HUES6 (cell line): Measurements from ENCODE around the gene ABI1.
"Not testable (repeated sequence)": the region's sequence is repeated elsewhere in the genome, so short reads cannot be mapped to it uniquely, and the experiment has no call there.

ENCODE experiments used
- H3K27ac ChIP-seq: 2 replicates; pipeline ENCODE4 v1.7.0; 2013; ENCODE audit warnings: low read depth, mild to moderate bottlenecking, low read length, inconsistent platforms
- H3K27me3 ChIP-seq: 2 replicates; pipeline ENCODE4 v1.6.1; 2013; ENCODE audit warnings: low read length; ENCODE audit not compliant: control insufficient read depth, insufficient read depth
- H3K36me3 ChIP-seq: 2 replicates; pipeline ENCODE4 v1.6.1; 2013; ENCODE audit warnings: low read length; ENCODE audit not compliant: control insufficient read depth, insufficient read depth
- H3K4me1 ChIP-seq: 2 replicates; pipeline ENCODE4 v1.6.1; 2013; ENCODE audit warnings: low read length; ENCODE audit not compliant: control insufficient read depth, insufficient read depth
- H3K4me3 ChIP-seq: 2 replicates; pipeline ENCODE4 v1.5.1; 2013; ENCODE audit warnings: low read depth, low read length
- H3K9ac ChIP-seq: one replicate; pipeline ENCODE4 v1.6.1; 2013; ENCODE audit warnings: mild to moderate bottlenecking, low read length
- H3K9me3 ChIP-seq: 2 replicates; pipeline ENCODE4 v1.6.1; 2013; ENCODE audit warnings: low read depth, low read length; ENCODE audit not compliant: control insufficient read depth, insufficient read depth

Gene ABI1

DNA sequence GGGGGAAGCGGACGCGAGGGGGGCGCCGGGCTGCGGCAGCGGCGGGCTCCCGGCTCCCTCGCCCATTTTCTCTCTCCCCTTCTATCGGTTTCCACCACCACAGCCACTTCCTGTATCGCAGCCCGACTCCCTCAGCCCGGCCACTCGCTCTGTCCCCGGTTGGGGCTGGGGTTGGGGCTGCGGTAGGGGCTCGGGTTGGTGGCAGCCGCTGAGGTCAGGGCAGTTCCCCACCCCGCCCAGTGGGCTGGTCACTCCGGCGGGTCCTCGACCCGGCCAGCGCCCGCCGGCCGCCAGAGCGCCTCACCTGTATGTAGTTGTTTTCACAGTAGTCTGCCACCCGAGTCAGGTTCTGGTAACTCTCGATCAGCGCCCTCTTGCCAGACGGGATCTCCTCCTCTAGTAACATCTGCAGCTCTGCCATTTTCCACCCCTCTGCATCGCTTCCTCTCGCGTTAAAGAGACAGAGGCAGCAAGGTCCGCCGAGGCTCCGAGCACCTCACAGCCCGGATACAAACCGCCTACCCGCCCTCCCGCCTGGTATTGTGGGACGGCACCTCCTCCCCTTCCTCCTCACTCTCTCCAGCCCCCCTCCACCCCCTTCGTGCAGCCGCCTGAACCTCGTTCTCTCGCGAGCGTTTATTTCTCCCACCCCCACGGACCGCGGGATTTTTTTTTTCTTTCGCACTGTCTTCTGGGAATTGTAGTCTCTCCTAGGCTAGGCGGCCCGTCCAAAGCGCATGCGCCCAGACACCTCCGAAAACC lies at the start of gene ABI1:
Gene ABI1 (minus strand): TSS at position 516 of the 762 bp plus-strand sequence. CDS start 95 bp downstream, at position 421.
- Histone ChIP-seq H3K27ac (peak within 1 kb of the TSS; percentile 84), H3K9ac (peak within 1 kb of the TSS; percentile 95), H3K36me3 (no peaks in the 10 kb centered on the region), H3K4me3 (peak within 1 kb of the TSS; percentile 96), H3K4me1 (peaks cover 8% of the 10 kb centered on the region), H3K27me3 (no peaks in the 10 kb centered on the region), H3K9me3 (no peaks in the 10 kb centered on the region)

GRCh38 chr10:26909753-26910152 lies 49.0 kb upstream of the ABI1 start:
- Histone ChIP-seq H3K4me3 (no peak overlapping the region), H3K9me3 (peaks cover 8% of the 10 kb centered on the region), H3K27ac (no peak overlapping the region), H3K27me3 (no peaks in the 10 kb centered on the region), H3K4me1 (no peaks in the 10 kb centered on the region), H3K9ac (no peak overlapping the region), H3K36me3 (no peaks in the 10 kb centered on the region)

GRCh38 chr10:26905253-26905781 lies 44.6 kb upstream of the ABI1 start:
- H3K27me3 ChIP-seq, H3K9me3 ChIP-seq, H3K27ac ChIP-seq, H3K36me3 ChIP-seq, H3K9ac ChIP-seq, H3K4me3 ChIP-seq, H3K4me1 ChIP-seq: not testable (repeated sequence)

- Histone ChIP-seq H3K4me1 (no peaks in the 10 kb centered on the region), H3K27ac (no peak overlapping the region), H3K9me3 (peaks cover 8% of the 10 kb centered on the region), H3K4me3 (no peak overlapping the region), H3K36me3 (no peaks in the 10 kb centered on the region), H3K9ac (no peak overlapping the region), H3K27me3 (no peaks in the 10 kb centered on the region)
Measured at GRCh38 chr10:26903431-26904217, 42.9 kb upstream of the ABI1 start.

GRCh38 chr10:26892306-26892923 lies 31.7 kb upstream of the ABI1 start:
- H3K4me1 ChIP-seq, H3K36me3 ChIP-seq, H3K9me3 ChIP-seq, H3K4me3 ChIP-seq, H3K9ac ChIP-seq, H3K27ac ChIP-seq, H3K27me3 ChIP-seq: not testable (repeated sequence)

DNA sequence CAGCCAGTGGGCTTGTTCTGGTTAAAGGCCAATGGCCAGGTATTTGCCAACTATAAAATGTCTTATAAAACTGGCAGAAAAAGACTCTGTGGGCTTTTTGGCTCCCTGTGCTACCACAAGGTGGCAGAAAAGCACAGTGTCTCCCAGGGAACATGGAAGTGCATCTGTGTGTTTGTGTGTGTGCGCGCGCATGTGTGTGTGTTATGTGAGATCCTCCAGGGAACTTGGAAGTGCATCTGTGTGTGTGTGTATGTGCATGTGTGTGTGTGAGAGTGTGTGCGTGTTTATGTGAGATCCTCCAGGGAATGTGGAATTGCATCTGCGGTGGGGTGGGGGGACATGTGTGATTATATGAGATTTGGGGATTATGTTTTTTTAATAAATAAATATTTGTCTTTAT lies 30.2 kb upstream of the ABI1 start:
- no peaks in the 10 kb centered on the region for H3K36me3 ChIP-seq
- H3K27me3 ChIP-seq, result no peaks in the 10 kb centered on the region
- H3K27ac ChIP-seq, result no peak overlapping the region
- peaks cover 7% of the 10 kb centered on the region; the same call in 1 of the 2 replicates for H3K9me3 ChIP-seq
- H3K4me3 ChIP-seq, result no peak overlapping the region
- peaks cover 7% of the 10 kb centered on the region for H3K4me1 ChIP-seq
- H3K9ac ChIP-seq, result no peak overlapping the region

- no peaks in the 10 kb centered on the region for H3K27me3 ChIP-seq
- peaks cover 3% of the 10 kb centered on the region; the same call in 1 of the 2 replicates for H3K9me3 ChIP-seq
- no peaks in the 10 kb centered on the region for H3K36me3 ChIP-seq
- H3K9ac ChIP-seq, result no peak overlapping the region
- no peak overlapping the region for H3K27ac ChIP-seq
- no peaks in the 10 kb centered on the region for H3K4me1 ChIP-seq
- no peak overlapping the region for H3K4me3 ChIP-seq
Measured at GRCh38 chr10:26887611-26888215, 27.0 kb upstream of the ABI1 start.

- H3K27ac ChIP-seq, result no peak overlapping the region
- H3K4me3 ChIP-seq, result no peak overlapping the region
- no peaks in the 10 kb centered on the region for H3K27me3 ChIP-seq
- H3K4me1 ChIP-seq, result no peaks in the 10 kb centered on the region
- no peaks in the 10 kb centered on the region for H3K9me3 ChIP-seq
- no peaks in the 10 kb centered on the region for H3K36me3 ChIP-seq
- H3K9ac ChIP-seq, result no peak overlapping the region
Measured at GRCh38 chr10:26881600-26882331, 21.0 kb upstream of the ABI1 start.

DNA sequence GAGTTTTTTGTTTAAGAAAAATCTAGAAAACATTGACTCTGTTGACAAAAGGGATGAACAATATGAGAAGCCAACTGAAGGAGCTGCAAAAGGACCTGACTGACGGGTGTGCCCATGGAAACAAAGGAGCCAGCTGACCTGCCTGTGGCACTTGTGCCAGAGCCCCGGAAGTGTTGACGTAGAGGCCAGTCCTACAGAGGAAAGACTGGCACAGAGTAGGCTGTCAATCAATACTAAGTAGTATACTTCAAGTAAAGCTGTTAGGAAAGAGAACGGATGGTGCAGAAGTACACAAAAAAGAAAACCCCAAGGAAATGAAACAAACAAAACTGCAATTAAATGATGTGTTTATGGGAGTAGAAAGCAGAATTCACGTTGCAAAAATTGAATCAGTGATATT lies 19.0 kb upstream of the ABI1 start:
- H3K9ac ChIP-seq, result no peak overlapping the region
- H3K9me3 ChIP-seq, result no peaks in the 10 kb centered on the region
- no peaks in the 10 kb centered on the region for H3K27me3 ChIP-seq

DNA sequence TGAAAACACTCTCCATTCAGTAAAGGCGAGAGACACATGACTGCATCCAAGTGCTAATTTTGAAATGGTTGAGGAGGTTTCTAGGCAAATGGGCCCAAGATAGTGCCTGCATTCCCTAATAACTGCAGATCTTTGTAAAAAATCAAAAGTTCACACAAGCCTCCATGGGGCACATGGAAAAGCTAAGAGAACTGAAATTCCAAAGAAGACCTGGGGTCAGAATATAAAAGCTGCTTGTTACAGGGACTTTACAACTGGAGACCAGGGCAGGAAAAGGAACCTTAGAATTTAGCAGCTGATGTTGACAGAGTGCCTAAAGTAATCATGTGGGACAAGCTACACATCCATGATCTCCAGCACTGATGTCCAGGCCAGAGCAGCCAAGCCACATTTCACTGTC lies 10.0 kb upstream of the ABI1 start:
- no peak overlapping the region for H3K9ac ChIP-seq
- H3K9me3 ChIP-seq, result no peaks in the 10 kb centered on the region
- no peaks in the 10 kb centered on the region for H3K27me3 ChIP-seq
- H3K4me1 ChIP-seq, result no peaks in the 10 kb centered on the region
- no peak overlapping the region for H3K4me3 ChIP-seq
- no peaks in the 10 kb centered on the region for H3K36me3 ChIP-seq
- no peak overlapping the region for H3K27ac ChIP-seq

More for the DNA sequence above, 19.0 kb upstream of the ABI1 start:
- Histone ChIP-seq H3K36me3 (no peaks in the 10 kb centered on the region), H3K4me1 (no peaks in the 10 kb centered on the region), H3K27ac (no peak overlapping the region), H3K4me3 (no peak overlapping the region)
